K562 (cell line): ENCODE measurements around the gene TSPAN11. TPM values are rescaled to one million over a fixed set of nuclear protein-coding genes. Genes with fewer than 3 reads are reported as not detected.

Source experiments
- ATAC-seq: fragments of 200-7000 bp; cut with Tn5 transposase; 3 replicates; pipeline ENCODE4 v1.9.1; 2020; ENCODE audit warnings: moderate library complexity
- BruUV-seq: library from RNA; stranded (reverse); fragments of 400-500 nt; replicated peaks from 2 replicates; lab custom pipeline; 2021; lab: Mats Ljungman, UMichigan
- CTCF ChIA-PET: fragments of 300-600 bp; formaldehyde crosslinking; extraction: SDS; loops from one replicate; lab custom pipeline; 2021; ENCODE audit warnings: low intra/inter-chr PET ratio; lab: Yijun Ruan, JAX
- POLR2A ChIA-PET: fragments of 300-600, 350-650 bp; sonication (Branson Sonifier 250); formaldehyde crosslinking; extraction: SDS; loops from one replicate; lab custom pipeline; 2021; ENCODE audit warnings: antibody characterized with exemption, inconsistent platforms; lab: Yijun Ruan, JAX
- DNase-seq, 4 experiments: peaks; one replicate each; pipeline versions ENCODE4 v3.0.0 to v3.0.0-alpha.2; 2011 to 2018; ENCODE audit warnings: low spot score in 3 of 4, mixed read lengths in 3 of 4; ENCODE audit errors: extremely low read depth in 1 of 4
- FAIRE-seq: peaks from 2 replicates; lab custom pipeline; 2011; peaks lifted over from hg19 to GRCh38; lab: Jason Lieb, UNC
- H2AFZ ChIP-seq: 2 replicates; pipeline ENCODE4 v1.6.0; 2011; ENCODE audit warnings: low read depth, low read length, control low read depth, inconsistent platforms
- H3K27ac ChIP-seq: fragments of 200-600 bp; 3 replicates; pipeline ENCODE4 v1.8.0; 2011; ENCODE audit warnings: low read depth, mild to moderate bottlenecking, control low read depth, inconsistent platforms, low read length, moderate library complexity, mixed read lengths; ENCODE audit errors: extremely low read depth
- H3K27me3 ChIP-seq, 2 experiments: fragments of 300-600 bp in 1 of 2; 2 replicates in 1 of 2; 3 replicates in 1 of 2; pipeline versions ENCODE4 v1.6.0 to v1.8.0; 2011; ENCODE audit warnings: inconsistent platforms in 2 of 2, low read length in 2 of 2, mild to moderate bottlenecking in 1 of 2, mixed read lengths in 1 of 2, moderate library complexity in 1 of 2; ENCODE audit not compliant: control insufficient read depth in 2 of 2, insufficient read depth in 2 of 2
- H3K36me3 ChIP-seq: fragments of 300-600 bp; 3 replicates; pipeline ENCODE4 v1.8.0; 2011; ENCODE audit warnings: mild to moderate bottlenecking, low read length, inconsistent platforms; ENCODE audit not compliant: control insufficient read depth, insufficient read depth
- H3K4me1 ChIP-seq, 2 experiments: fragments of 200-600 bp in 1 of 2; replicated peaks in 1 of 2; 2 replicates in 1 of 2; 3 replicates in 1 of 2; pipeline versions ENCODE4 v1.5.1 to v1.8.0; 2011; ENCODE audit warnings: inconsistent platforms in 2 of 2, low read length in 2 of 2, mild to moderate bottlenecking in 1 of 2, mixed read lengths in 1 of 2, moderate library complexity in 1 of 2; ENCODE audit not compliant: control insufficient read depth in 2 of 2, insufficient read depth in 2 of 2
- H3K4me2 ChIP-seq: 2 replicates; pipeline ENCODE4 v1.6.1; 2011; ENCODE audit warnings: low read length, control low read depth, inconsistent platforms, mixed read lengths; ENCODE audit not compliant: insufficient read depth
- H3K4me3 ChIP-seq: fragments of 200-600 bp; sonication (generic), shearing (Covaris generic); 2 replicates; pipeline ENCODE4 v1.5.1; 2016; ENCODE audit warnings: control low read depth, inconsistent platforms
- H3K79me2 ChIP-seq: fragments of 200-600 bp; 3 replicates; pipeline ENCODE4 v1.8.0; 2011; ENCODE audit warnings: low read length, inconsistent platforms; ENCODE audit not compliant: control insufficient read depth, insufficient read depth
- H3K9ac ChIP-seq, 2 experiments: 2 replicates each; pipeline versions ENCODE4 v1.6.0 to v1.6.1; 2011; ENCODE audit warnings: low read depth in 2 of 2, low read length in 2 of 2, control low read depth in 1 of 2, inconsistent platforms in 1 of 2, mild to moderate bottlenecking in 1 of 2, mixed read lengths in 1 of 2; ENCODE audit not compliant: insufficient read depth in 1 of 2
- H3K9me1 ChIP-seq: one replicate; pipeline ENCODE4 v1.6.0; 2011; ENCODE audit warnings: inconsistent platforms, mild to moderate bottlenecking, low read length, moderate library complexity; ENCODE audit not compliant: control insufficient read depth, insufficient read depth
- H3K9me3 ChIP-seq: replicated peaks from 2 replicates; pipeline ENCODE4 v1.5.1; 2011; ENCODE audit warnings: low read depth, low read length, inconsistent platforms; ENCODE audit not compliant: control insufficient read depth, insufficient read depth
- H4K20me1 ChIP-seq: replicated peaks from 2 replicates; pipeline ENCODE4 v1.6.1; 2011; ENCODE audit warnings: low read length, inconsistent platforms, mixed read lengths; ENCODE audit not compliant: control insufficient read depth, insufficient read depth
- CREB1 ChIP-seq, 2 experiments: sonication (generic) in 1 of 2; formaldehyde crosslinking in 1 of 2; IDR thresholded peaks; 2 replicates each; pipeline versions ENCODE4 v1.6.1 to v1.8.0; 2012 to 2022; ENCODE audit warnings: inconsistent platforms in 1 of 2, mild to moderate bottlenecking in 1 of 2, missing genetic modification reagents in 1 of 2, moderate library complexity in 1 of 2
- DPF2 ChIP-seq: fragments of 450-650 bp; IDR thresholded peaks from 2 replicates; pipeline ENCODE4 v1.6.1; 2016
- FOSL1 ChIP-seq: fragments of 200-800 bp; sonication (Bioruptor generic); conservative IDR thresholded peaks from 2 replicates; pipeline ENCODE4 v1.6.1; 2016; ENCODE audit warnings: missing genetic modification characterization, missing compliant biosample characterization
- HEY1 ChIP-seq: fragments of 250-450 bp; sonication (Bioruptor Pico); IDR thresholded peaks from 2 replicates; pipeline ENCODE4 v1.5.0; 2020; ENCODE audit warnings: mild to moderate bottlenecking, moderate library complexity, borderline replicate concordance
- MAFF ChIP-seq: IDR thresholded peaks from 2 replicates; pipeline ENCODE4 v1.6.1; 2012; ENCODE audit warnings: low read length, improper control_type of control experiment
- MTA1 ChIP-seq: fragments of 450-650 bp; IDR thresholded peaks from 2 replicates; pipeline ENCODE4 v1.6.1; 2017; ENCODE audit warnings: borderline replicate concordance
- SMARCC2 ChIP-seq: fragments of 450-650 bp; IDR thresholded peaks from 2 replicates; pipeline ENCODE4 v1.6.1; 2017; ENCODE audit warnings: antibody characterized with exemption, moderate library complexity, mild to moderate bottlenecking, low read depth
- TAF15 ChIP-seq: fragments of 200-400 bp; formaldehyde crosslinking; IDR thresholded peaks from 2 replicates; pipeline ENCODE4 v1.6.1; 2017; ENCODE audit warnings: mild to moderate bottlenecking, low read depth, low read length, moderate library complexity
- TEAD2 ChIP-seq: fragments of 450-650 bp; IDR thresholded peaks from 2 replicates; pipeline ENCODE4 v1.6.1; 2016; ENCODE audit warnings: missing genetic modification characterization, control low read depth, missing compliant biosample characterization
- ZNF785 ChIP-seq: fragments of 250-450 bp; sonication (Bioruptor Pico); IDR thresholded peaks from 2 replicates; pipeline ENCODE4 v1.4.0; 2020; ENCODE audit warnings: mild to moderate bottlenecking
- WGBS: fragments of 100-300 bp; shearing (Covaris generic); methylation state at CpG from one replicate; pipeline ENCODE4 v1.1.6; 2016; ENCODE audit warnings: low coverage, mixed read lengths; ENCODE audit not compliant: insufficient coverage; ENCODE audit errors: missing lambda C conversion rate; 5-methylcytosine and 5-hydroxymethylcytosine counted together
- in situ Hi-C: fragments of 300-500 bp; cut with MboI; formaldehyde crosslinking; loops from 4 replicates; pipeline ENCODE4 v1.15.0; 2018; ENCODE audit warnings: inconsistent platforms, mixed read lengths
- intact Hi-C: fragments of 100-400 bp; cut with micrococcal nuclease; formaldehyde crosslinking; loops from 2 replicates; pipeline ENCODE4 v1.14.2; 2022
- polyA plus RNA-seq, 8 experiments: library from polyadenylated mRNA; depleted of rRNA in 4 of 8; stranded (reverse) in 5 of 8; unstranded in 3 of 8; fragments of >200 nt; fragmentation: Nextera tagmentation in 2 of 8; fragmentation: Illumina TruSeq in 1 of 8; extraction: Ambion mirVana in 2 of 8; extraction: Trizol in 1 of 8; gene quantifications; 2 replicates each; pipeline versions ENCODE4 v1.2.1 to v1.2.3, GENCODE V29; 2011 to 2014; ENCODE audit warnings: inconsistent platforms in 1 of 8, missing spikeins in 1 of 8
- total RNA-seq, 7 experiments: library from RNA; depleted of rRNA in 6 of 7; stranded (reverse); fragments of >200 nt in 6 of 7; fragmentation: Illumina TruSeq in 2 of 7; extraction: Trizol in 2 of 7; gene quantifications; 2 replicates each; pipeline versions ENCODE4 v1.2.1 to v1.2.3, GENCODE V29; 2011 to 2021; ENCODE audit warnings: low replicate concordance in 1 of 7
- TF ChIP-seq, protein P1 (sequence below): fragments of 250-450 bp; sonication (Bioruptor Pico); IDR thresholded peaks from 2 replicates; pipeline ENCODE4 v1.6.1; 2021; ENCODE audit warnings: mild to moderate bottlenecking
- TF ChIP-seq, protein P2 (sequence below), 3 experiments: IDR thresholded peaks in 2 of 3; conservative IDR thresholded peaks in 1 of 3; 2 replicates each; pipeline ENCODE4 v1.5.1; 2011 to 2012; ENCODE audit warnings: low read length in 3 of 3, mild to moderate bottlenecking in 3 of 3, control low read depth in 2 of 3, improper control_type of control experiment in 1 of 3, inconsistent platforms in 1 of 3, low read depth in 1 of 3, mixed read lengths in 1 of 3, moderate library complexity in 1 of 3; ENCODE audit not compliant: insufficient read depth in 2 of 3
- TF ChIP-seq, protein P3 (sequence below): fragments of 250-450 bp; sonication (Bioruptor Pico); IDR thresholded peaks from 2 replicates; pipeline ENCODE4 v1.5.0; 2021

TSPAN11 gene
- total and polyA plus RNA-seq, 9 of the 15 experiments (the other 6 are each of a cell fraction or from before 2014, with no cell fraction given): not detected

DNA sequence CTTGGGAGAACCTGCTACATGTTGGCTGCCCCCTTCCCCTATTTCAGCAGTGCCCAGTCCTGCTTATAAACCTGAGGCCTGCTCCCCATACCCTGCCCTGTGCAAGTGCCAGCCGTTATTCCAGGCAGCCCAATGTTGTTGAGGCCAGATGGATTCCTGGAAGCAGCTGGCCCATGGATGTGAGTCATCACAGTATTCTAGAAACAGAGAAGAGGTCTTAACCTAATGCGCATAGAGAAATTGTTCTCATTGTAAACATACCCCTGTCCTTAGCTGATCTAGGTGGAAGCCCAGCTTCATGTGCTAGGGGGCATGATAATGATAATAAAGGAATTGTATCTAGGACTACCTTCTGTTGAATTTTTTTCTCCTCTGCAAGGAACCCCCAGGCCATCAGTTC is 69.7 kb downstream of the TSPAN11 start:
- BruUV-seq: no TSS peak
- intact Hi-C loops: no loop called here

DNA sequence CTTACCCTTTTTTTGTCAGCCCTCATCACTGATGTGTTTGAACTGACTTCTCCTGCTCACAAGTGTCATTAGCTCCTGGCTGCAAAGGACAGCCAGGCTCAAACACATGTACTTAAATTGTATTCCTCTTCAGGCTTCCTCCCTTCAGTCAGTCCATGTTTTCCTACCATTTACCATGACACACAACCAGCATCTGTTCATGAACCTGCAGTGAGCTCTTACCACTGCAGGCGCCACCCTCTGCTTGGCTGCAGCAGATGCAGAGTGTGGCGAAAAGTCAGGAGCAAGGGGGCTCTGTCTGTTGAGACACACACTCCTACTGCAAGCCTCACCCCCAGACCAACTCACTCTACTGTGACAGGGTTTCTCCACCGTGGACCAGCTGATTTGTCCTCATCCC is 70.2 kb downstream of the TSPAN11 start:
- Histone ChIP-seq H3K9me1 (no peaks in the 10 kb centered on the region), H3K4me3 (no peak overlapping the region), H3K9ac (no peak overlapping the region), H3K9me3 (no peaks in the 10 kb centered on the region), H3K79me2 (no peaks in the 10 kb centered on the region), H3K4me2 (no peak overlapping the region), H2AFZ (no peak overlapping the region), H3K4me1 (no peaks in the 10 kb centered on the region), H3K27ac (no peak overlapping the region), H4K20me1 (0 out of 2 replicates have a peak, but pooled peaks cover 7% of the 10 kb centered on the region), H3K27me3 (peaks cover 7 to 64% of the 10 kb centered on the region in 2 experiments; a peak in 4 of 5 replicates), H3K36me3 (no peaks in the 10 kb centered on the region)
- ATAC-seq: no peak; the same call in 2 of the 3 replicates
- POLR2A ChIA-PET: interaction anchor here (0.8 kb wide), 1 partner anchor 28 kb away, joined by 3 read pairs; no protein-coding TSS in a partner anchor
- intact Hi-C loops: no loop called here
- FAIRE-seq: no peak
- BruUV-seq: no TSS peak
- DNase-seq: no peak
- in situ Hi-C loops: no loop called here
- CTCF ChIA-PET: no interaction called here
- 4% methylated on average over 3 of the region's 3 CpGs for WGBS
- TF ChIP-seq ZNF785 (no peak), HEY1 (CRISPR knock-in tag) (no peak), MAFF (no peak), CREB1 (IDR thresholded peaks at IDR 0.05) (no peak), CREB1 (CRISPR knock-in tag; IDR thresholded peaks at IDR 0.05) (no peak), TAF15 (no peak), DPF2 (no peak), SMARCC2 (no peak), TEAD2 (no peak), MTA1 (no peak)
- TF ChIP-seq, protein P1, sequence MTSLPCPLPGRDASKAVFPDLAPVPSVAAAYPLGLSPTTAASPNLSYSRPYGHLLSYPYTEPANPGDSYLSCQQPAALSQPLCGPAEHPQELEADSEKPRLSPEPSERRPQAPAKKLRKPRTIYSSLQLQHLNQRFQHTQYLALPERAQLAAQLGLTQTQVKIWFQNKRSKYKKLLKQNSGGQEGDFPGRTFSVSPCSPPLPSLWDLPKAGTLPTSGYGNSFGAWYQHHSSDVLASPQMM: no peak
- TF ChIP-seq, protein P2, sequence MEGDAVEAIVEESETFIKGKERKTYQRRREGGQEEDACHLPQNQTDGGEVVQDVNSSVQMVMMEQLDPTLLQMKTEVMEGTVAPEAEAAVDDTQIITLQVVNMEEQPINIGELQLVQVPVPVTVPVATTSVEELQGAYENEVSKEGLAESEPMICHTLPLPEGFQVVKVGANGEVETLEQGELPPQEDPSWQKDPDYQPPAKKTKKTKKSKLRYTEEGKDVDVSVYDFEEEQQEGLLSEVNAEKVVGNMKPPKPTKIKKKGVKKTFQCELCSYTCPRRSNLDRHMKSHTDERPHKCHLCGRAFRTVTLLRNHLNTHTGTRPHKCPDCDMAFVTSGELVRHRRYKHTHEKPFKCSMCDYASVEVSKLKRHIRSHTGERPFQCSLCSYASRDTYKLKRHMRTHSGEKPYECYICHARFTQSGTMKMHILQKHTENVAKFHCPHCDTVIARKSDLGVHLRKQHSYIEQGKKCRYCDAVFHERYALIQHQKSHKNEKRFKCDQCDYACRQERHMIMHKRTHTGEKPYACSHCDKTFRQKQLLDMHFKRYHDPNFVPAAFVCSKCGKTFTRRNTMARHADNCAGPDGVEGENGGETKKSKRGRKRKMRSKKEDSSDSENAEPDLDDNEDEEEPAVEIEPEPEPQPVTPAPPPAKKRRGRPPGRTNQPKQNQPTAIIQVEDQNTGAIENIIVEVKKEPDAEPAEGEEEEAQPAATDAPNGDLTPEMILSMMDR (IDR thresholded peaks at IDR 0.05 in 2 of 3, conservative IDR thresholded peaks at IDR 0.05 in 1 of 3; ENCODE audit: insufficient read depth in 2 of 3, low read depth in 1 of 3, low read length in 3 of 3): no peak

More for the DNA sequence above, 69.7 kb downstream of the TSPAN11 start:
- Histone ChIP-seq H3K27ac (no peak overlapping the region), H4K20me1 (0 out of 2 replicates have a peak, but pooled peaks cover 6% of the 10 kb centered on the region), H3K9ac (no peak overlapping the region), H3K27me3 (peaks cover 7 to 62% of the 10 kb centered on the region in 2 experiments; a peak in 4 of 5 replicates), H3K4me1 (no peaks in the 10 kb centered on the region), H3K4me3 (no peak overlapping the region), H3K9me1 (no peaks in the 10 kb centered on the region), H2AFZ (no peak overlapping the region), H3K79me2 (no peaks in the 10 kb centered on the region), H3K4me2 (no peak overlapping the region), H3K36me3 (no peaks in the 10 kb centered on the region), H3K9me3 (no peaks in the 10 kb centered on the region)
- CTCF ChIA-PET: no interaction called here
- in situ Hi-C loops: no loop called here
- TF ChIP-seq, protein P3, sequence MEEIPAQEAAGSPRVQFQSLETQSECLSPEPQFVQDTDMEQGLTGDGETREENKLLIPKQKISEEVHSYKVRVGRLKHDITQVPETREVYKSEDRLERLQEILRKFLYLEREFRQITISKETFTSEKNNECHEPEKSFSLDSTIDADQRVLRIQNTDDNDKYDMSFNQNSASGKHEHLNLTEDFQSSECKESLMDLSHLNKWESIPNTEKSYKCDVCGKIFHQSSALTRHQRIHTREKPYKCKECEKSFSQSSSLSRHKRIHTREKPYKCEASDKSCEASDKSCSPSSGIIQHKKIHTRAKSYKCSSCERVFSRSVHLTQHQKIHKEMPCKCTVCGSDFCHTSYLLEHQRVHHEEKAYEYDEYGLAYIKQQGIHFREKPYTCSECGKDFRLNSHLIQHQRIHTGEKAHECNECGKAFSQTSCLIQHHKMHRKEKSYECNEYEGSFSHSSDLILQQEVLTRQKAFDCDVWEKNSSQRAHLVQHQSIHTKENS (CRISPR knock-in tag): no peak
- TF ChIP-seq FOSL1: peak; percentile 43; the same call in 1 of the 2 replicates
- ATAC-seq (no peak), DNase-seq (no peak), FAIRE-seq (no peak)
- 3% methylated on average over 2 of the region's 2 CpGs for WGBS
- POLR2A ChIA-PET: interaction anchor here (0.5 to 0.8 kb wide), 2 partner anchors 28 to 323 kb away, joined by 3 read pairs; no protein-coding TSS in a partner anchor
